Measurements from ENCODE around the gene DAPK1.
A peak's percentile ranks its signal among the peaks of the same experiment; 100 is the strongest.

Gene DAPK1

DNA sequence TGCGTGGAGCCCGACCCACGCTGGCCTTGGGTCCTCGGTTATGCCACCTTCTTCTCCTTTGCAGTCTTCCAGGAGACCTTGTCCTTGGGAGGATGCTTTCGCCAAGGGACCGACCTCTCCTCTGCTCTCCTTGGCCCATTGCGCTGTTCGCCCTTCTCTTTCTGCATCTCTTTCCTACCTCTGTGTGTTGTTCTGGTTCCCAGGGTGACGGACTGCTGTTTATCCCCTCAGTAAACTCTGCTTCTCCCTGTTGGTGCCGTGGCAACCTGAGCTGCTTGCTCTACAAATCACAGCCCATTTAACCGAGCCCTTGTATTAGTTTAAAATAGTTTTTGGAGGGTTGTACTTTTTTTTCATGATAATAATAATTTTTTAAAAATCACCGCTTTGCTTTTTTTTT lies 97.9 kb downstream of the DAPK1 start:
- DNase-seq = no peak

DNA sequence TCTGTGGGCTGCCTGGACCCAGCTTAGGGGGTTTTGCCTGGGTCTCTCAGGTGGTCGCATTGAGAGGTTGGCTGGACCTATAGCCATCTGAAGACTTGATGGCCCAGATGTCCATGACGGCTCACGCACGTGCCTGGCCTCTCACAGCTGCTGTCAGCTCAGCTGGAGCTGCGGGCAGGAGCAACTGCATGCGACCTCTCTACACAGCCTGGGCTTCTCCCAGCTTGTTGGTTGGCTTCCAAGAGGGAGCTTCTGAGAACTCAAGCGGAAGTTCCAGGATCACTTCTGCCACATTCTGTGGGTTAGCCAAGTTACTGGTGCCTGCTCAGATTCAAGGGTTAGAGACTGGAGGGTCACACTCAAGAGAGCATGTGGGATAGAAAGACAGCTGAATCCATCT lies 99.2 kb downstream of the DAPK1 start:
- DNase-seq = no peak

DNA sequence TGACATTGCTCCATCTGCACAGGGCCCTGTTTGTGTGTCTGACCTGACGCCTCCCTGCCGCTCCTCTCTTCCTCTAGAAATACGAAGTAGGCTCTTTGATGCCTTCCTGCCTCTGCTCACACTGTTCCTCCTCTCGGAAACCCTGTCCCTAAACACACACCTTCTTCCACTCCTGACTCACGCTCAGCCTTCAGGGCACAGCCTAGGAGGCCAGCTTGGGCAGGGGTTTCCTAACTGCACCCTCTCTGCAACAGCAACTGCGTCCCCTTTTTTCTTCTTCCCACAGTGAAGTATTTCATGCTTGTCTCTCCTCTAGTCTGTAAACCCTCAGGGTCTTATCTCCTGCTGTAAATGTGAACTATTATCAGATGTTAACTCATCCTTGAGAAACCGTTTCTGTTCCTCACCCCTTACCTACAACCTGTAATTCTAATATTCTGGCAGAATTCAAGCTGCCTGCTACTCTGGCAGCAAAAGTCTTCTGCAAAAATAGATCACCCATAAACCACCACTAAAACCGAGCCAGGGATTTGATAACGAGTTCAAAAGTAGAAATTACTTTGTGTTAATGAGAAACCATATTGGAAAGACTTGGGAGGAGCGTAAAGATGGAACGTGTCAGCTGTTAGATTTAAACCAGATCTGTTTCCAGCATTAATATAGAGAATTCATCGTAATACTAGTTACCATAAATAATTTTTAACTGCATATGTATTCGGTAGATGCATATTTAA lies 100.2 kb downstream of the DAPK1 start:
- DNase-seq = no peak

DNA sequence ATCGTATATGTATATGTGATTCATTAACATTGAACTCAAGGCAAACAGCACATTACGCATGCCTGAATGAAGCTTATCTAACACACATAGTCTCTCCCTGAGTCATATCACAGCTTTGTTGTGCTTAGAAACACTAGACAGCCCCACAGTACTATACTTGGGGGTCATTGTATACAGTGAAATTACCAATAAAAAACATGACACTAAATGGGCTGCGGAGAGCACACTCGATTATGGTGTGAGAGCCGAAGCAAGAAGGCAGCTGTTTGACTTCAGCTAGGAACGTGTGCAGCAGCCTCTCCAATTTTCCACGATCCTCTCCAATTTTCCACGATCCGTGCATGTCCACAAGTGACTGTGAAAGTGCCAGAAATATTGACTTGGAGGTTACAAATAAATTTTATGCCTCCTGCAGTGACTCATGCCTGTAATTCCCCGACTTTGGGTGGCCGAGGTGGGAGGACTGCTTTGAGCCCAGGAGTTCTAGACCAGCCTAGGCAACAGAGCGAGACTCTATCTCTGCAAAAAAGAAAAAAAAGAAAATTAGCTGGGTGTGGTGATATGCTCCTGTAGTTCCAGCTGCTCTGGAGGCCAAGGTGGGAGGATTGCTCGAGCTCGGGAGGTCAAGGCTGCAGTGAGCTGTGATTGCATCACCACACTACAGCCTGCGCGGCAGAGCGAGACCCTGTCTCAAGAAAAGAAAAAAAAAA lies 102.4 kb downstream of the DAPK1 start:
- DNase-seq = no peak

DNA sequence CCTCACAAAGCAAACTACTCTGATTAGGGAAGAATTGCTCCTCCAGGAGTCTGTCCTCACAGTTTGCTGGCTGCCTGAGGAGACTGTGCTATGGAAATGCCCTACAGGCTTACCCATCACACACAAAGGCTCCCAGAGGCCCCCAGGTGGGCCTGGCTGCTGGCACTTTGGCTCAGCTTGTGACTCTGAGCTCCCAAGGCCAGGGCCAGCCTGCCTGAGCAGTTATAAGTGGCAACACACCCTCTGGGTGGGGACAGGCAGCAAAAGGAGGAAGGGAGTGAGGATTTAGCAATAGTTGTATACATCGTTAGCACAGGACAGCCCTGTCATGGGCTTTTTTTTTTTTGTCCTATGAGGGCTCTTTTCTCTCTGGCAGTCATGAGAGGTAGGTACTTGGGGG lies 103.5 kb downstream of the DAPK1 start:
- DNase-seq = peak; percentile 61 to 62

DNA sequence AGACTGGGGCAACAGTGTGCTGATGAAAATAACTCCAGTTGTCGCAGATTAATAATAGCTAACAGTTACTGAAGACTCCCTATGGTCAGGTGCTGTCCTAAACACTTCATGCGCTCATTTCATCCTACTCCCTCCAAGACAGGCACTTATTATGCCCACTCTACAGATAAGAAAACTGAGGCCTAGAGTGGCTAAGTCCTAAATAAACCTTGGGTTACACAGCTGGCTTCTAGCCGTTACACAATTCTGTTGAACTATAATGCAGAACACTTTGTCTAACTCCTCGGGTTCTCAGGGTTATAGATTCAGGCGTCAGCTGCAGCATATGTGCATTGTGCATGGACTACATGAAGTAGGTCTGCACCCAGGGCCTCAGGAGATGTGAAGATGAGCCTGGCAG lies 103.9 kb downstream of the DAPK1 start:
- no peak for DNase-seq

DNA sequence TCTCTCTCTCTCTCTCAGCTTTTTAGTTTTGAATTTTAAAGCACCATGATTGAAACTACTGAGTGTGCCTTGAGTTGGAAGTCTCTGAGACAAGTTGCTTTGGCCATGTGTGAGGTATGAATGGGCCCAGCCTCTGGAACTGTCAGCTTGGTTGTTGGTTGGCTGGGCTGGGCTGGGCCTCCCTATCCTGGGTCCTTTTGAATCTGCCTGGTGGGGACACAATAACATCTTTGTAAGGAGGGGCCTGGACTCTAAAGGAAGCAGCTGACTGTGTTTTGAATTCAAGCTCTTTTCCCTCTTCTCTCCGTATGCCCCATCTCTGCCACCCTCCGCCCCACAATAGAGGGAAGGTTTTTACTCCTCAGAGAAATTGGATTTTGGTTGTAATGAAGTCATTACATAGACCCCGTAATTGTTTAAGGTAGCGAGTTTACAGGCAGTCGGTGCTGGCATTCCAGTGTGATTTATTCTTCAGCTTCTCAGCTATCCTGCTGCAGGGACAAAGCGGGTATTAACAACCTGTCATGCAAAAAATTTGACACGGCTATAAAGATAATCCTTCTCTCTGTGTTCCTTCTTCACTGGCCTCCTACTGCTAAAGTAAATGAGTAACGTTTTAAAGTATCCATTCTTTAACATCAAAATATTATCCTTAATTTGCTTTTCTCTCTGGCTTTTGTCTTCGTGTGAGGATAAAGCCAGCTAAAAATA lies 105.4 kb downstream of the DAPK1 start:
- DNase-seq = no peak

DNA sequence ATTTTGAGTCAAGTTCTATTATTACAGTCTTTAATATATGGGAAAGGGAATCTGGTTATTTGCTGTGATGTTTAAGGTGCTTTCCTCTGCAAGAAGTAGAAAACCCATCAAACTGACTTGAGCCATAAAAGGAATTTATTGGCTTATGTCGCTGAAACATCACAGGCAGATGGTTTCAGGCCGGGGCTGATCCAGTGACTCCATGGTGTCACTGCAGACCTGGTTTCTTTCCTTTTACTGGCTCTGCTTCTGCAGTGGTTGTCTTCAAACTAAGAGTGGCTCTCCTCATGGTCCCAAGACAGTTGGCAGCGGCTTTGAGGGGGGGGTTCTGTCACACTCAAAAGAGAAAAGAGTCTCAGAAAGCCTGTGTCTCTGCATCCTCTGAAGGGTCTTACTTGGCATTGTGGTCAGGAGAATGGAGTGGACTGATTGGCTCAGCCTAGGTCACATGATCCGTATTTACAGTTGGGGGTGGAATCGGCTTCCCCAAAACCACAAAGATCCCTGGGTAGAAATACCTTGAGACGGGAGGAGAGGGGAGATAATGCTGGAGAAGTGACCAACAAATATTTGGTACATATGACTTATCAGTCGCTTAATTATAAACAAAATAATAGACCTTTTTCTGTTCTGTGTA lies 106.3 kb downstream of the DAPK1 start:
- no peak for DNase-seq

DNA sequence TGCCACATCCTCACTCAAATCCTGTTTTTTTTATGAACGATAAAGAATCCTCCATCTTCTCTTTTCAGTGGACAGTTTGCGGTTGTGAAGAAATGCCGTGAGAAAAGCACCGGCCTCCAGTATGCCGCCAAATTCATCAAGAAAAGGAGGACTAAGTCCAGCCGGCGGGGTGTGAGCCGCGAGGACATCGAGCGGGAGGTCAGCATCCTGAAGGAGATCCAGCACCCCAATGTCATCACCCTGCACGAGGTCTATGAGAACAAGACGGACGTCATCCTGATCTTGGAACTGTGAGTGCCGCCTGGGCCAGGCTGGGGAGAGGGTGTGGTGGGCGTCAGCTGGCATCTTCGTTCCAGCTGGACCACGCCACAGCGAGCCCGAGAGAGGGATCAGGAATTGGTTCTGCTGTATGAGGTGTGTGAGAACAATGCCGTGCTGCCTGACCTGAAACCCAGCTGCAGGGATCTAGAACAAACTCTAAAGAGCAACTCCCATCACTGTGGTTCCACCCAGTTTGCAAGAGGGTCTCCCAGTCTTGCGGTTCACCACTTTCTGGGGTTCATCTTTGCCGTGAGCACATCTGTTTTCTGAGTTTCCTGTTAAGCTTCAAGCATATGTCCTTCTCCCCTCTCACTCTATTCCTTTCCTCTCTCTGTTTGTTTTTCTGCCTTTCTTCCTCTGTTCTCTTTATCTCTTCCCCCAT lies 107.4 kb downstream of the DAPK1 start:
- DNase-seq = peak; percentile 12 to 29

DNA sequence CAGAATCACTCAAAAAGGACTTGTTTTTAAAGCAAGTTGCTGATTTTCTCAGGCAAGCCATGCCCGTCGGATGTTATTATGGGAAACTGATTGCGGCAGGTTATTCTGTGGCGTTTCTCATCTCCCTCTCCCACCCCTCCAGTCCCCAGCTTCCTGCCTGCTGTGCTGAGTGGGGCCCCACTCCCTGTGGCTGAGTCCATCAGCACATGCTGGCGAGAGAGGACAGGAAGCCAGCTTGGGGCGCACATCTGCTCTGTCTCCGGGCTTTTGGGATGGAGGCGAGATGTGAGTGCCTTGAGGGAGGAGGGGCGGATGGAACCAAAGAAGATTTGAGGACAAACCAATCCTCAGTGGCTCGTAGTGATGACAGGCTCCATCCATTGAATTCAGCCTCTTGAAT lies 108.0 kb downstream of the DAPK1 start:
- DNase-seq = peak; percentile 45 to 53

DNA sequence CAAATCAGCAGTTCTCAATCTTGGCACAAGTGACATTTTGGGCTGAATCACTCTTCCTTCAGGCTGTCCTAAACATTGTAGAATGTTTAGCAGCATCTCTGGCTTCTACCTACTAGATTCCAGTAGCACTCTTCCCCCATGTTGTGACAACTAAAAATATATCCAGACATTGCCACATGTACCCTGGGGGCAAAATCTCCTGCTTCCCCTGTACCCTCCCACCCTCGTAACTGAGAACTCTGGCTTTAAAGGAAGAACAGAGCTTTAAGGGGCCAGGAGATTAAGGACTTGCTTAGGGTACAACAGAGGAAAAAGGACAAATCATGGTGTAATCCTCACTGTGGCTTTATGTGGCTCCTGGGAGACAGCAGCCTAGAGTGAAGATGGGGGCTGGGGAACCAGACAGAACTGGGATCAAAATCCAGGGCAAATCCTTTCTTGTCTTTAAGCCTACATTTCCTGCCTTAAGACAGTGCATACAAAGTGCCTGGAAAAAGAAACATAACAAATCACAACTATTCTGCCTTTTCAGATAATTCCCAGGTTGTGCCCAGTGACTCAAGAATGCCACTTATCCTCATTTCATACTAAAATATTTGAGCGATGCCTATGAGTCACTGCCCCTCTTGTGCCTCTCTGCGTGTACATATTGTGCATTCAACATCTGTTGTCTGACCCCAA lies 109.3 kb downstream of the DAPK1 start:
- no peak for DNase-seq

DNA sequence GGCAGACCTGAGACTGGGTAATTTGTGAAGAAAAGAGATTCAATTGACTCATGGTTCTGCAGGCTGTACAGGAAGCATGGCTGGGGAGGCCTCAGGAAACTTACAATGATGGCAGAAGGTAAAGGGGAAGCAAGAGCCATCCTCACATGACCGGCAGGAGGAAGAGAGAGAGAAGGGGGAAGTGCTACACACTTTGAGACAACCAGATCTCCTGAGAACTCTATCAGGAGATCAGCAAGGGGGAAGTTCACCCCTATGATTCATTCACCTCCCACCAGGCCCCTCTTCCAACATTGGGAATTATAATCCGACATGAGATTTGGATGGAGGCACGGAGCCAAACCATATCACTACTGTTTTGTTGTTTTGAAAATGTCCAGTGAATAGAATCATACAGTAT lies 110.2 kb downstream of the DAPK1 start:
- peak; percentile 18 to 47 for DNase-seq

DNA sequence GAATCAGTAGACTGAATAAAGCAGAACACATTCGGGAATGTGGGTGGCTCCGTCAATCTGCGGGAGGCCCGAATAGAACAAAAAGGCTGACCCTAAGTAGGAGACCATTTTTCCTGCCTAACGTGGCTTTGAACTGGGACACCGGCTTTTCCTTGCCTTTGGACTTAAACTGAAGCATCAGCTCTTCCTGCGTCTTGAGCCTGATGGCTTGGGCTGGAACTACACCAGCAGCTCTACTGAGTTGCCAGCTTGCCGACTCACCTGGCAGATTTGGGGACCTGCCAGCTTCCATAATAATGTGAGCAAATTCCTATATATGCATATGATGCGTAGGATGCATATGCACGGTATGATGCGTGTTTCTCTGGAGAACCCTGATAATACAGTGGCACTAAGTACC lies 111.3 kb downstream of the DAPK1 start:
- no peak for DNase-seq

DNA sequence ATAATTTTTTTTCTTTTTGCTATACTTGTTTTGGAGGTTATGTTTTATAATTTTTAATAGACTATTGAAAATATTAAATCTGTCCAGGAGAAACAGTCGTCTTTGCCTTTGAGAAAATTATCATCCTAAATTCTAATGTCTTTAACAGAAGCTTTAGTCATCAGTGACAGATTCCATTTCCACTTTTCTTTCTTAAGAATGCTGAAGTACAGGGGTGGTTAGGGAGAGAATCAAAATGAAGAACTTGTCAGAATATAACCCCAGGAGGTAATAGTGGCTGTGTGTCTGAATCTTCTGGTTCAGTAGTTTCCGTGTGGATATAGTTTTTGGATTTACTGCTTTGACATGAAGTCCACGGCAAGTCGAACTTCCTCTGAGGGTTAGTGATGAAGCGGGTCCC lies 111.8 kb downstream of the DAPK1 start:
- no peak for DNase-seq

DNA sequence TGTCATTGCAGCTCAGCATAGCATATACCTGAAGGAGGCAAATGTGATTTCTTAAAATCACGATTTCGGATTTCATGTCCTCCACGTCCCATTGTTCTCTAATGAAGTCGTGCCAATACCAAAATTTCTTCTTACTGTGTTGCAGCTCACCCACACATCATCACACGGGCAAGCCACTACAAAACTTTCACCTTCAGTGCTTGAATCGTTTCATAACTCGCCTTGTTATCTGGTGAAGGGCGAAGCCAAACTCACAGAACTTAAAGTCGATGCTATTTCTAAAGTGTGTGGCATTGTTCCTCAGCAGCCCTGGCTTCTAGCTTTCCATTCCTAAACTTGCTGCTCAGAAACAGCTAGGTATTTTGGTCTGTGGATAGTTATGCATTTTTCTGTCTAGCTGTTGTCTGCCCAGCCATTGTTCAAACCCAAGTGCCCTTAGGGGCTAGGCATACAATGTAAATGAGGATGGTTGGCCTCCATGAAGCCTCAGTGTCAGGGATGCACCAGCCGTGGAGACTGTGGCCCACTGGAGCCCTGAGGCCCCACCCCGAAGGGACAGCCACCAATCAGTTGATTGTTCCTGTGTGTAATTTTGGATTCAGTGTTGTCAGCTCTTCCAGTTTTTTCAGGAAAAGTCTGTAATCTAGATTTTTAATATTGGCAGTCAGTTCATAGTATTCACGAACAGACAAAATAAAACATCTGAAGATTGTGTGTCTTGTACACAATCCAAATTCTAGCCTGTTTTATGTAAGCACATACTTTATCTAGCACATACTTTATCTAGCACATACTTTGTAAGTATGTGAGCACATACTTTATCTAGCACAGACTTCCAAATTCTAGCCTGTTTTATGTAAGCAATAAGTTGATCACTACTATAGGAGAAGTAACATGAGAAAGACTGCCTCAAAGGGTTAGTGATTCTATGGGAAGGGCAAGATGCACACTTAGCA lies 112.8 kb downstream of the DAPK1 start:
- no peak for DNase-seq

DNA sequence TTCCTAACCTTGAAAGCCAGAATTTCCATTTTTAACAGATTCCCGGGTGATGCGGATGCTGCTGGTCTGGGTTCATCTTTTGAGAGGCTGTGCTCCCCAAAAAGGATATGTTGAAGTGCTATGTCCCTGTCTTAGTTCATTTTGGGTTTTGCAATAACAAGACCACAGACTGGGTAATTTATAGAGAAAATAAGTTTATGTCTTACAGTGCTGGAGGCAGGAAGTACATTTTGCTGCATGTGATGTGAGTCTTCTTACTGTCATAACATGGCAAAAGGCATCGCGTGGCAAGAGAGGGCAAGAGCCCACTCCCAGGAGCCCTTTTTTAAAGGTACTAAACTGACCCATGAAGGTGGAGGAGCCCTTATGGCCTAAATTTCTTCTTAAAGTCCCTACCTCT lies 114.1 kb downstream of the DAPK1 start:
- peak in 1 of 2 experiments; percentile 3 for DNase-seq

DNA sequence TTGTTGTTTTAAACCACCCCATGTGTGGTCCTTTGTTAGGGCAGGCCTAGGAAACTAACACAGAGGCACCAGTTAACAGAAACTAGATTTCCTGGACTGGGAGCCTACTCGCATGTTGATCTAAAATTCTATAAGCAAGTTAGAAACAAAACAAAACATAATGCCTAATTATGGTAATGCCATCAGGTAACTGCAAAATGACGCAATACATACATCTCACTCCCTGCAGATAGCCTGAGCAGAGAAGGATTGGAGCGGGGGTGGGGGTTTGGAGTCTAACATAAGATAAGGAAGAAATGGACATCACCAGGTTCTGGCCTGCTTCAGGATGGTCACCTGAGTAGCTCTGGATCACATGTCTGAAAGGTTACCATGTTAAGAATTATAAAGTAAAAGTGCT lies 114.9 kb downstream of the DAPK1 start:
- no peak for DNase-seq

DNA sequence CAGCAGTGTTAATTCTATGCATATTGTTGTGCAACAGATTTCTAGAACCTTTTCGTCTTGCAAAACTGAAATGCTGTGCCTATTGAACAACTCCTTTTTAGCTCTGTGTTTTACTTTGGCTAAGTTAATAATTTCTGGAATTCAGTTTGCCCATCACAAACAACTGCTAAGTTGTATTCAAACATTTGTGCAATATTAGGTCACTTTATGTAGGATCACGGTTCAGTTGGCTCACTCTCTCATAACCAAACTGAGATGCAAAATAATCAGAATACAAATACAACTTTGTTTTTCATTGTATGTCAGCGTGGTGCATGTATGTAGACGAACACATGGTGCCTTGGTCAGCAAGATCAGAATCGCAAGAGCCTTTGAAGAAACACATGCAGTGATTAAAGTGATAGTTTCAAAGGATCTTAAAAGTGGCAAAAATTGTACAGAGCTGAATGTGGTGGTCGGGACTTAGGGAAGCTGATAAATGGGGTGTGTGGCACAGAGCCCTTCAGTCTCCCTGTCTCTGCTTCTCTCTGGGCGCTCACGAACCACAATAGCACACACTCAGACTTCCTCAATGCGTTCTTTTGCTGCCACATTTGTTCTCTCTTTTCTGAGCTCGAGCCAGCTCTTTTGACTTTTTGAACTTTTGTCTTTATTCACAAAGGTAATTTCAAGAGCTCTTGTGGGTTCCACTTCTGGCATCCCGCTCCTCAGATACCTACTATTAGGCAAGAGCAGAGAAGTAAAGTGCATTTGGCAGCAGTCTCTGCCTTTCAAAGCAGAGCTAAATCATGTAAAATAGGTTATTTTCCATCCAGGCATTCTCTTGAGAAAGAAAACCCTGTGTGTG lies 115.8 kb downstream of the DAPK1 start:
- DNase-seq = peak; percentile 43 to 57

DNA sequence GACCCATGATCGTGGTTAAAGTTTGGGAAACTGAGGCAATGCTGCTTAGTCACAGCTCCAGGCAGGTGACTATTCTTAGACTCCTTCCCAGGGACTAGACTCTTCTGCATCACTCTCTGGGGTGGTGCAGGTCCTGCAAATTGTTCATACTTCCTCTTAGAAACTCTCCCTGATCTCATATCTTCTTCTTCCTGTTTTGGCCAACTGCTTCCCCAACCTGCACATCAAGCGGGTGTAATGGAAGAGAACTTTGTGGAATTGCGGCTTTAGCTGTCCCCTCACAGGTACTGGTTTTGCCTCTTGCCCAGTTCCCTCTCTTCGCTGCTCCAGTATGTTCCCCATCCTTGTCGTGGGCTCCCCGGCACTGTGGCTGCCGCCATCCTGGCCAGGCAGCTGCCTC lies 116.7 kb downstream of the DAPK1 start:
- peak; percentile 81 to 88 for DNase-seq

DNA sequence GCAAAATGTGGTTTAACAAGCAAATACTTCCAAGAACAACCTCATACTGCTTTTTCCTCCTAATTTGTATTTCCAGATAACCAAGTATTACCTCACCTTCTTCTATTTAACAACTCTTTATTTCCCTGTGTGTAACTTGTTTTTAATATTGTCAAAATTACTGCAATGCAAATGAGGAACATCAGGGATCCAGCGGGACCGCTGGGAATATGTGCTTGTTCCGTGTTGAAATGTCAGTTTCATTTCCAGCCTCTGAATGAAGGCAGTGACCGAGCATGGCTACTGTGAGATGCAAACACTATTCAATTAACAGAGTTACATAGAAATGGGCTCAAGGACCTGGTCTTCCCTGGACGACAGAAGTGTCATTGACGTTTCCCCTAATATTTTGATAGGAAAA lies 117.5 kb downstream of the DAPK1 start:
- no peak for DNase-seq
